ENCODE results near the gene GCGR.

DNA sequence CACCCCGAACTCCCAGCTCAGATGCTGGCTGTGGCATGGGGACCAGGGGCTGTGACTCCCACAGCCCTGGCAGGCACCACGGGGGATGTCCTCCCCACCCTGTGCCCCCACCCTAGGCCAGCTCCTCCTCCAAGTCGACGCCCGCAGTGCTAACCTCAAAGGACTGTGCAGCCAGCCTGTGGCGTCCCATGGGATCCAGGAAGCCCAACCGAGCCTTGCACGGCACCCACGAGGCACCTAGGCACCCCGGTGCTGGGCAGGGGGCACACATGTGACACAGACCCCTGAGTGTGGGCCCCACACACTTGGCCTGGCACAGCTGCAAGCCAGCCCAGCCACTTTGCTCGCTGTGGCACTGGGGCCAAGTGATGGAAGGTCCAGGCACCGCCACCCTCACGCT lies 3.9 kb downstream of the GCGR start:
- TF ChIP-seq POLR2AphosphoS5 (IDR thresholded peaks at IDR 0.05; ENCODE audit: low read depth, low read length) (no peak), TAF1 (IDR thresholded peaks at IDR 0.05; ENCODE audit: borderline replicate concordance, low read depth, low read length) (no peak)

Data from GM12892 (cell line).